NCI-H2029 (cell line): ENCODE measurements around the gene PTBP2.

ENCODE experiments used
- DNase-seq: peaks from one replicate; lab custom pipeline; 2025; lab: John Stamatoyannopoulos, UW

The PTBP2 gene

GRCh38 chr1:96721416-96722160 lies at the start of gene PTBP2:
TSS of gene PTBP2 (plus strand) at chr1:96721784. CDS start at chr1:96721865, 81 bp downstream.
- DNase-seq: peak; percentile 86

- no peak for DNase-seq
Observed at GRCh38 chr1:96674915-96675314, 46.7 kb upstream of the PTBP2 start.

- DNase-seq: no peak
Observed at GRCh38 chr1:96682056-96682455, 39.5 kb upstream of the PTBP2 start.

GRCh38 chr1:96683931-96684330 lies 37.7 kb upstream of the PTBP2 start:
- no peak for DNase-seq

GRCh38 chr1:96684744-96685143 lies 36.8 kb upstream of the PTBP2 start:
- DNase-seq: no peak

- peak; percentile 2 for DNase-seq
Observed at GRCh38 chr1:96688767-96689166, 32.8 kb upstream of the PTBP2 start.

GRCh38 chr1:96695954-96696353 lies 25.6 kb upstream of the PTBP2 start:
- no peak for DNase-seq

GRCh38 chr1:96698342-96698983 lies 23.1 kb upstream of the PTBP2 start:
- DNase-seq: no peak

GRCh38 chr1:96703186-96703585 lies 18.4 kb upstream of the PTBP2 start:
- DNase-seq: no peak

GRCh38 chr1:96707023-96707422 lies 14.6 kb upstream of the PTBP2 start:
- DNase-seq: no peak

- DNase-seq: no peak
Observed at GRCh38 chr1:96708482-96708881, 13.1 kb upstream of the PTBP2 start.

- no peak for DNase-seq
Observed at GRCh38 chr1:96710708-96711477, 10.7 kb upstream of the PTBP2 start.

- no peak for DNase-seq
Observed at GRCh38 chr1:96713649-96714048, 7.9 kb upstream of the PTBP2 start.

- no peak for DNase-seq
Observed at GRCh38 chr1:96714881-96715280, 6.7 kb upstream of the PTBP2 start.

- no peak for DNase-seq
Observed at GRCh38 chr1:96715482-96715881, 6.1 kb upstream of the PTBP2 start.

GRCh38 chr1:96721053-96721415 lies 550 bp upstream of the PTBP2 start:
- DNase-seq: no peak

GRCh38 chr1:96722161-96722922 lies 758 bp downstream of the PTBP2 start:
- DNase-seq: peak; percentile 45

- DNase-seq: no peak
Observed at GRCh38 chr1:96722958-96723357, 1.4 kb downstream of the PTBP2 start.

- DNase-seq: no peak
Observed at GRCh38 chr1:96723377-96723776, 1.8 kb downstream of the PTBP2 start.

- no peak for DNase-seq
Observed at GRCh38 chr1:96723936-96724335, 2.4 kb downstream of the PTBP2 start.

- DNase-seq: no peak
Observed at GRCh38 chr1:96727860-96728259, 6.3 kb downstream of the PTBP2 start.

- DNase-seq: no peak
Observed at GRCh38 chr1:96730574-96731298, 9.2 kb downstream of the PTBP2 start.
